Measurements from ENCODE around the gene FAHD1.

Gene FAHD1

GRCh38 chr16:1826691-1827573 is at the start of gene FAHD1, which contains the start of gene HAGH:
Gene FAHD1, plus strand, starts transcription at chr16:1827206. Its CDS starts 33 bp downstream, at chr16:1827239.
Gene HAGH, minus strand, starts transcription at chr16:1826825. Its CDS starts 38 bp downstream, at chr16:1826787.
- DNase-seq (ENCODE audit: low read depth) = peak; percentile 95

- no peak for DNase-seq (ENCODE audit: low read depth)
Observed at GRCh38 chr16:1777375-1778199, 49.4 kb upstream of the FAHD1 start.

GRCh38 chr16:1778200-1779179 is 48.5 kb upstream of the FAHD1 start:
- DNase-seq (ENCODE audit: low read depth) = no peak

- no peak for DNase-seq (ENCODE audit: low read depth)
Observed at GRCh38 chr16:1779234-1779701, 47.7 kb upstream of the FAHD1 start.

DNA sequence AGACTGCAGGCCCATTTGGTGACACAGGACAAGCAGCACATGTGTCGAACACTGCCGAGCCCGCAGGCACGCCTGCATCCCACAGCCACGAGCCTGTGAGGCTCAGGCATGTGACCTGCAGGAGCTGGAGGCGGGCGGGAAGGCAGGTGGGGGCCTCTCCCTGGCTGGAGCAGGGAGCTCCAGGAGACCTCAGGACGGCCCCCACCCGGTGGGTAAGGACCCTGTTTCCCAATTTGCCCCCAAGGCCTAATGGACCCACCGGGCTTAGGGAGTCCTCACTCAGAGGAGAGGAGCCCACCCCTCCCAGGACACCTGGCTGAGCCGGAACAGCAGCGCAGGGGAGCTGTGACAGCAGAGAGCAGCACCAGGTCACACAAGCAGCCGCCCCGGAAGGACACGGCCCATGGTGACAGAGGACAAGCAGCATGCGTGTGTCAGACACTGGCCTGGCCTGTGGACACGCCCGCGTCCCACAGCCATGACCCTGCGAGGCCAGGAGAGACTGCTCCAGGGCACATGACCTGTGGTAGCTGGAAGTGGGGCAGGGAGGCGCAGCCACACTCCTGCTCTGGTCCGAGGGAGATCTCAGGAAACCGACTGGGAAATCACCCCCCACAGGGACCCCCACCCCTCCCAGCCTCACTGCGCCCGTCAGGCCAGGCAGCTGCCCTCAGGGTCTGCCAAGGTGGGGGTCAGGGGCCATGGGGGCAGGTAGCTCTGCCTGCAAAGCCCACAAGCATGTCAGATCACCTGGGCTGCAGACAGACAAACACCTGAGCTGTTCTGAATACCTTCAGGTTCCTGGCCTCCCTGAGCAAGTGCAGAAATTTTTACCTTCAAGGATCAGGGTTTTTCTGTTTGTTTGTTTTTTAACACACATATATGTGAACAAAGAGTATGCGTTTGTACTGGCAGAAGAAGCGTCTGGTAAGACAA is 47.0 kb upstream of the FAHD1 start:
- no peak for DNase-seq (ENCODE audit: low read depth)

GRCh38 chr16:1780677-1781072 is 46.3 kb upstream of the FAHD1 start:
- no peak for DNase-seq (ENCODE audit: low read depth)

DNA sequence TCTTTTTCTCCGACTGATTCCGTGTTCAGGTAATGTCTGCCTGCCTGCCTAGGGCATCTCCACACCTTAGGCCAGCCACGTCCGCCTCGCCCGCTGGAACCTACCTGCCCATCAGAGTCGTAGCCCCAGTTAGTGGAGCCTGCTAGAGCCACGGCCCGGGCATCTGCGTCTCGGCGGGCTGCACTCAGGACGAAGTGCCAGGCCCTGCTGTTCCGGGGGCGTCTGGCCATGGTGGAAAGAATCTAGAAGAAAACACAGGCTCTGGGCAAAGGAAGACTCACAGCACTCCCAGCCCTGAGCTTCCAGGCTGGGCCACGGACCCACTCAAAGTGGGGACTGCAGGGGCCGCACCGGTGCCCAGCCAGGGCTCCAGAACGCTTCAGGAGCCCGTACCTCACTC is 45.8 kb upstream of the FAHD1 start:
- no peak for DNase-seq (ENCODE audit: low read depth)

DNA sequence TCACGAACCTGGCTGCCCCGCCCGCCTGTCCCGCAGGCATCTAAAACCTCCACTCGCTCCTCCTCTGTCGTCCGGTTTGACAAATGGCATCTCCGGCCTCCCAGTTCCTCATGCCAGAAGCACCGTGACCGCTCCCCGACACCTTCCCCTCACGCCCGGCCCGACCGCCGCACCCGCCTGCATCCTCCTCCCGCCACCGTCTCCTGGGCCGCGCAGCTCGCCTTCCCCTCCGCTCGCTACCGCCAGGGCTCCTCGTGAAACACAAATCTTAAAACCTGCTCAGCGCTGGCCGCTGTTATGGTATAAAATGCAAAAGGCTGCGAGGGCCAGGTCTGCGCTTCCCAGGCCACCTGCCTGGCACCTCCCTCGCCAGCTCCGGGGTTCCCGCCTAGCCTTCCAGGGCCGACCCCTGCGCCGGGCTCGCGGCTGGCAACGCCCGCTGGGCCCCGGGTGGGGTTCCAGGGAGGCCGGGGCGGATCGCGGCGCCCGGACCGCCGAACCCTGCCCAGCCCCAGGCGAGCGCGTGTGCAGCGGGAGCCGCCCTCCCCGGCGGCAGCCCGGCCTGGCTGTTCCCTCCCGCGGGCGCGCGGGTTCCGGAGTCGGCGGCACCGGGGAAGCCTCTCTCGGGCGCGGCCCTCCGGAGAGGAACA is 45.1 kb upstream of the FAHD1 start:
- DNase-seq (ENCODE audit: low read depth) = no peak

DNA sequence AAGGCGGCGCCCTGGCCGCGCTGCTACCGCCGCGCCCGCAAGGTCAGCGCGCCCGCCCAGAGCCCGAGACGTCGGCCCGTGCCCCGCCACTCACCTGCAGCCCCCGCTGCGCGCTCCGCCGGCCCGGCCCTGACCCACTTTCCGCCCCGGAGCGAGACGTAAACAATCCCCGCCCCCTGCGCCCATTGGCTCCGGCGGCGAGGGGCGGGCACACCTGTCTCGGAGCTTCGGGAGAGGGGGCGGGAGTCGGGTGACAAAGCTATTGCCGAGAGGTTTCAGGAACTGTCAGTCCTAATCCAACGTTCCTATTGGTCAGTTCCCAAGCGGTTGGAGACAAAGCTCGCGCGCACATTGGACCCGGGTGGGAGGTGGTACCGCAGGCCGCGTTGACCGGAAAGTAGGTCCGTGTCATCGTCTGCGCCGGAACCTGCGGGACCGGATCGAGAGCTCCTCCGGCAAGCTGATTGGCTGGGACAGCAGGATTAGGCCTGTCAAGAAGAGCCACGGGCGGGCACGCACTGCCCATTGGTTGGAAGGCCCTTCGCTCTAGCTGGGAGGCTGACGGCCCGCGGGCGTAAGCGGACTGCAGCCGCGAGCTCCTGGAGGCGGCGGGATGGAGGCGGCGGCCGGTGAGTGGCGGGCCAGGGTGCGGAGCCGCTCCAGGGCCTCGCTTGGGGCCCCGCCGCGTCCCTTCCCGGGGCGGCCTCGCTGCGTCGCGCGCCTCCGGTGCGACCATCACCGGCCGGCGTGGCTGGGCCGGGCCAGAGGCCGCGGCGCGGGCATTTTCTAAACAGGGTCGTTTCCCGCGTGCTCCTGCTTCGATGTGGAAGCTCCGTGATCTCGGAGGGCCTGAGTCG is 44.4 kb upstream of the FAHD1 start, which contains the start of the genes NUBP2 and SPSB3:
Gene NUBP2, plus strand, starts transcription at position 553 of the 857 bp plus-strand sequence. Its CDS starts 61 bp downstream, at position 614.
Gene SPSB3, minus strand, starts transcription at position 164 of the 857 bp plus-strand sequence. CDS start 1,088 bp downstream, outside the sequence.
- DNase-seq (ENCODE audit: low read depth) = peak; percentile 100

DNA sequence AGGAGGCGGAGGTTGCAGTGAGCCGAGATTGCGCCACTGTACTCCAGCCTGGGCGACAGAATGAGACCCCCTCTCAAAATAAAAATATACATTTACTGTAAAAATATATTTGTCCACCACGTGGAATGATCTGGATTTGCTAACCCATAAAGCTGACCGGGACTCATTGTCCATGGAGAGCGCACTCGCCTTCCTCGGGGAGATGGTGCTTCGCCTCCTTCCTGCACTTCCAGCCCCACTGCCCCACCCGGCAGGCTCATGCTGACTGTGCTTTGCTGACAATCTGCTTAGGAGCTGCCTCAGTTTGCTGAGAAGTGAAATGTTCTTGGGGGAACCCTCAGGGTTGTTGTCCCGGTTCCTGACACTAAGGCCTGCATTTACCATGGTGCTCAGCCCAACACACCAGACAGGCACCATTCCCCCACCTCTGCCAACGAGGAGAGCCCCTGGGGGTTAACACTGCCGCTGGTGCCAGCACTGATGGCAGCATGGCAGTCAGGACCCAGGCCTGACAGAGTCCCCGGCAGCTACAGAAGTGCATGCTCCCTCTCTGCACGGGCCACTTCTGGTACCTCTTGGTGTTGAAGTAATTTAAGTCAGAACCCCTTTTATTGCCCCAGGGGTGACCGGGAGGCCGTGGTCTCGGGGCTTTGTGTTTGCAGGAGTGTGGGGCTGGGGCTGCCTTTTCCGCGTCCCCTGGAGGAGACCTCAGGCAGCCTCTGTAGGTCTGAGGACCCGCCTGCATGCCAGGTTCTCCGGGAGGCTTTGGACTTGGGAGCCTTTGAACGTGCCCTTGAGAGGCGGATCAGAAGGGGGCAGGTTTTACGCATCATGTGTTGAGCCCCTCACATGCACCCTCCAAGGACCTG is 41.8 kb upstream of the FAHD1 start:
- no peak for DNase-seq (ENCODE audit: low read depth)

- DNase-seq (ENCODE audit: low read depth) = no peak
Observed at GRCh38 chr16:1785846-1786170, 41.2 kb upstream of the FAHD1 start.

DNA sequence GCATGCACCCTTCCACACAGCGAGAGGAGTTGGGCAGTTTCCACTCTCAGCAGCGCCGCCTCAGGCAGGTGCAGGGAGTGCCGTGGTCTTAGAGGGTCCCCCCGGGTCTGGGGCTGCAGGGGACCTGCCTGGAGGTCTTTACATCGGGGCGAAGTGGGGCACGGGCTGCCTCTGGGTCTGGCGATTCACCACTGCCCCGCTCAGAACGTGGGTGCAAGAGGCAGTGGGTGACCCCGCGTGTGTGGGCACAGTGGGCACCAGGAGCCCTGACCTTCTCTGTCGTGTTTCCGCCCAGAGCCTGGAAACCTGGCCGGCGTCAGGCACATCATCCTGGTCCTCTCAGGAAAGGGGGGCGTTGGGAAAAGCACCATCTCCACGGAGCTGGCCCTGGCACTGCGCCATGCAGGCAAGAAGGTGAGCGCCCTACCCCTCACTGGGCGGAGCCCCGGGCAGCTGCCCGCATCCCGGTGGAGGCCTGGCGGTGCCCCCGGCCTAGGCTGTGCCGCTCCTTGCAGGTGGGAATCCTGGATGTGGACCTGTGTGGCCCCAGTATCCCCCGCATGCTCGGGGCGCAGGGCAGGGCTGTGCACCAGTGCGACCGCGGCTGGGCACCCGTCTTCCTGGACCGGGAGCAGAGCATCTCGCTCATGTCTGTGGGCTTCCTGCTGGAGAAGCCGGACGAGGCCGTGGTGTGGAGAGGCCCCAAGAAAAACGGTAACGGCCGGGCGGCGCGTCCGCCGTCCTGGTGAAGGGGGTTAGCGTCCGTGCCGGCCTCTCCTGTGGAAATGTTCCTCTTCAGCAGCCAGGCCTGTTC is 40.6 kb upstream of the FAHD1 start:
- no peak for DNase-seq (ENCODE audit: low read depth)

DNA sequence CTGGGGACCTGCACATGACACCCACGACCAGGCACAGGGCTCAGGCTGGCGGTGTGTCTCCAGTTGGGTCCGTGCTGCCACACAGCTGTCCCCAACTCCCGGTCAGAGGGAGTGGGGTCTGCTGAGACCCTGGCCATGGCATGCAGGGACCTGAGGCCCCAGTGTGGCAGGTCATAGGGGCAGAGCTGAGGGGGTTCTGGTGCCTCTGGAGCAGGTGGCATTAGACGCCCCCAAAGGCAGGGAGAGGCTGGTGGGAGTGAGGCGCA is 40.0 kb upstream of the FAHD1 start:
- no peak for DNase-seq (ENCODE audit: low read depth)

GRCh38 chr16:1787322-1788094 is 39.5 kb upstream of the FAHD1 start:
- DNase-seq (ENCODE audit: low read depth) = no peak

DNA sequence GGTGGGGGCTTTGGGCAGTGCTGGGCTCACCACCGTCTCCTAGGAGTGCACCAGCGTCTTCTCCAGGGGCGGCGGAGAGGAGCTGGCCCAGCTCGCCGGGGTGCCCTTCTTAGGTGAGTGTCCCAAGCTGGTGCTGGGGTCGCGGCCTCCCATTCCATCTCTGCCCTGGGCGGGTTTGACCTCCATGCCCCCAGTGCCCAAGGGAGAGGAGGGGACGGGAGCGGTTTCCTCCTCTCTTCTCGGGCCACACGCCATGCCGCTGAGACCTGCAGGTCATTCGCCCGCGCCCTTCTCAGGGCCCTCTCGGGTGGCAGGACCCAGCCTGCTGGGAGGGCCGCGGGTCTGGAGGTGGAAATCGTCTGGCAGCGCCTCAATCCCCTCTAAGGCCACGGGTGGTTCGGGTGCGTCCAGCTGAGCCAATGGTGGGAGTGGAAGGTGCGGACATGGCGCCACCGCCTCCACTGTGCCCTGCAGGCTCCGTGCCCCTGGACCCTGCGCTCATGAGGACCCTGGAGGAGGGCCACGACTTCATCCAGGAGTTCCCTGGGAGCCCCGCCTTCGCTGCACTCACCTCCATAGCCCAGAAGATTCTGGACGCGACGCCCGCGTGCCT is 38.8 kb upstream of the FAHD1 start:
- no peak for DNase-seq (ENCODE audit: low read depth)

- no peak for DNase-seq (ENCODE audit: low read depth)
Observed at GRCh38 chr16:1788708-1789100, 38.3 kb upstream of the FAHD1 start.

Data from amniotic epithelial cell (primary cell).